OCI-LY7 (cell line): ENCODE measurements around the gene RPS16. TPM values are rescaled to one million over a fixed set of nuclear protein-coding genes. Genes with fewer than 3 reads are reported as not detected.
A peak's percentile ranks its signal among the peaks of the same experiment; 100 is the strongest.

Source experiments
- BruUV-seq: library from RNA; stranded (reverse); fragments of 400-500 nt; replicated peaks from 2 replicates; lab custom pipeline; 2021; lab: Mats Ljungman, UMichigan
- CTCF ChIA-PET: fragments of 300-600 bp; sonication (Branson Sonifier 250); formaldehyde crosslinking; loops from one replicate; lab custom pipeline; 2022; ENCODE audit warnings: antibody characterized with exemption; ENCODE audit not compliant: unreplicated experiment; lab: Charles Lee
- POLR2A ChIA-PET: fragments of 300-600 bp; sonication (Branson Sonifier 250); formaldehyde crosslinking; loops from one replicate; lab custom pipeline; 2022; ENCODE audit warnings: antibody characterized with exemption; lab: Charles Lee
- DNase-seq: peaks from one replicate; pipeline ENCODE4 v3.0.0-alpha.2; 2015; ENCODE audit warnings: low spot score
- H2AFZ ChIP-seq: fragments of 200-600 bp; sonication (generic), shearing (Covaris generic); 2 replicates; pipeline ENCODE4 v1.6.1; 2014; ENCODE audit warnings: mild to moderate bottlenecking, antibody characterized with exemption, low read length, moderate library complexity
- H3K27ac ChIP-seq: fragments of 200-600 bp; sonication (generic); 2 replicates; pipeline ENCODE4 v1.5.1; 2014; ENCODE audit warnings: mixed run types, low read depth, mild to moderate bottlenecking, moderate library complexity, low read length, inconsistent platforms; ENCODE audit not compliant: poor library complexity, severe bottlenecking
- H3K36me3 ChIP-seq: fragments of 200-600 bp; sonication (generic); 2 replicates; pipeline ENCODE4 v1.6.1; 2014; ENCODE audit warnings: mild to moderate bottlenecking, antibody characterized with exemption, low read length, moderate library complexity, mixed read lengths; ENCODE audit not compliant: insufficient read depth
- H3K4me1 ChIP-seq: fragments of 200-600 bp; sonication (generic); 2 replicates; pipeline ENCODE4 v1.5.1; 2014; ENCODE audit warnings: mild to moderate bottlenecking, low read length; ENCODE audit not compliant: insufficient read depth, poor library complexity, severe bottlenecking
- H3K4me2 ChIP-seq: fragments of 200-600 bp; sonication (generic); 2 replicates; pipeline ENCODE4 v1.6.1; 2014; ENCODE audit warnings: mild to moderate bottlenecking, low read length
- H3K4me3 ChIP-seq: fragments of 200-600 bp; sonication (generic); 2 replicates; pipeline ENCODE4 v1.5.1; 2014; ENCODE audit warnings: mild to moderate bottlenecking, low read depth, low read length; ENCODE audit not compliant: poor library complexity, severe bottlenecking
- H3K79me2 ChIP-seq: fragments of 200-600 bp; sonication (generic); 2 replicates; pipeline ENCODE4 v1.6.1; 2016; ENCODE audit warnings: low read depth, mild to moderate bottlenecking, low read length, moderate library complexity, mixed read lengths; ENCODE audit not compliant: insufficient read depth
- H3K9me2 ChIP-seq: fragments of 200-600 bp; sonication (generic); 2 replicates; pipeline ENCODE4 v1.6.1; 2016; ENCODE audit warnings: mild to moderate bottlenecking, low read length, mixed read lengths; ENCODE audit not compliant: insufficient read depth
- H3K9me3 ChIP-seq: fragments of 200-600 bp; sonication (generic); 2 replicates; pipeline ENCODE4 v1.6.1; 2014; ENCODE audit warnings: mild to moderate bottlenecking, mixed run types, low read length, mixed read lengths
- H4K20me1 ChIP-seq: fragments of 200-600 bp; sonication (generic); 2 replicates; pipeline ENCODE4 v1.6.1; 2014; ENCODE audit warnings: mild to moderate bottlenecking, antibody characterized with exemption, low read length, moderate library complexity, mixed read lengths; ENCODE audit not compliant: insufficient read depth
- CTCF ChIP-seq: fragments of 200-600 bp; sonication (generic); conservative IDR thresholded peaks from 2 replicates; pipeline ENCODE4 v1.5.1; 2014; ENCODE audit warnings: mild to moderate bottlenecking, antibody characterized with exemption, low read length, moderate library complexity, mixed read lengths
- EZH2phosphoT487 ChIP-seq: fragments of 200-600 bp; sonication (generic); IDR thresholded peaks from 2 replicates; pipeline ENCODE4 v1.6.1; 2018; ENCODE audit warnings: low read depth, borderline replicate concordance, mild to moderate bottlenecking, mixed run types, antibody characterized with exemption, low read length, moderate library complexity, mixed read lengths
- intact Hi-C: fragments of 100-400 bp; cut with micrococcal nuclease; formaldehyde crosslinking; loops from one replicate; pipeline ENCODE4 v1.10.0; 2022; ENCODE audit not compliant: unreplicated experiment
- total RNA-seq, 2 experiments: library from RNA; depleted of rRNA in 1 of 2; stranded (reverse); fragments of >200 nt in 1 of 2; shearing (Covaris generic) in 1 of 2; gene quantifications; 2 replicates each; pipeline ENCODE4 v1.2.3, GENCODE V29; 2014 to 2022

Gene RPS16
- total RNA-seq, 2 experiments from 2014 or later = 634 to 3,661 TPM

GRCh38 chr19:39407410-39407659, 28.4 kb downstream of the RPS16 start:
- DNase-seq = no peak
- TF ChIP-seq CTCF (no peak), EZH2phosphoT487 (no peak)
- peak overlapping the region; percentile 96 for H3K4me2 ChIP-seq
- CTCF ChIA-PET = no interaction called here
- peak overlapping the region; percentile 91 for H3K27ac ChIP-seq
- no peaks in the 10 kb centered on the region for H3K9me3 ChIP-seq
- intact Hi-C loops = loop anchor here (10.0 kb wide), 2 partner anchors 547 to 553 kb away; no protein-coding TSS in a partner anchor
- BruUV-seq = no TSS peak
- H3K36me3 ChIP-seq = peaks cover 19% of the 10 kb centered on the region
- no peak overlapping the region for H2AFZ ChIP-seq
- H4K20me1 ChIP-seq = peaks cover 4% of the 10 kb centered on the region
- peaks cover 60% of the 10 kb centered on the region for H3K4me1 ChIP-seq
- peaks cover 27% of the 10 kb centered on the region for H3K79me2 ChIP-seq
- POLR2A ChIA-PET = interaction anchor here (1.1 to 3.1 kb wide), 2 partner anchors 9 to 28 kb away, joined by 4 to 14 read pairs; partner anchors contain the start of gene RPS16
- H3K9me2 ChIP-seq = no peaks in the 10 kb centered on the region
- peak overlapping the region; percentile 96 for H3K4me3 ChIP-seq

- Histone ChIP-seq H3K27ac (peak within 1 kb of the TSS; percentile 91), H3K4me3 (peak within 1 kb of the TSS; percentile 96), H4K20me1 (peaks cover 4% of the 10 kb centered on the region), H3K4me1 (peaks cover 65% of the 10 kb centered on the region), H3K4me2 (peak within 1 kb of the TSS; percentile 96), H3K9me3 (no peaks in the 10 kb centered on the region), H2AFZ (no peak within 1 kb of the TSS), H3K79me2 (peaks cover 27% of the 10 kb centered on the region), H3K9me2 (no peaks in the 10 kb centered on the region), H3K36me3 (peaks cover 19% of the 10 kb centered on the region)
- CTCF ChIA-PET = no interaction called here
- TF ChIP-seq CTCF (no peak), EZH2phosphoT487 (no peak)
- intact Hi-C loops = loop anchor here (10.0 kb wide), 2 partner anchors 548 to 552 kb away; no protein-coding TSS in a partner anchor
- peak; percentile 86 for DNase-seq
- no TSS peak for BruUV-seq
- POLR2A ChIA-PET = interaction anchor here (1.1 to 3.1 kb wide), 3 partner anchors 9 to 40 kb away, joined by 3 to 14 read pairs (median 4); partner anchors contain the start of gene RPS16
Measured at GRCh38 chr19:39406656-39407409, 28.9 kb downstream of the RPS16 start, which contains the start of gene ZFP36. Gene ZFP36 (plus strand): TSS chr19:39406847. CDS start chr19:39406905, 58 bp downstream.
